Endothelial cell of umbilical vein (primary cell): ENCODE results near the gene SAMD4A. TPM values are rescaled to one million over a fixed set of nuclear protein-coding genes. Genes with fewer than 3 reads are reported as not detected.

ENCODE experiments used
- BruUV-seq: library from RNA; stranded (reverse); fragments of 400-500 nt; replicated peaks from 2 replicates; lab custom pipeline; 2021; lab: Mats Ljungman, UMichigan
- CTCF ChIA-PET: fragments of 300-600, 350-600 bp; sonication (Branson Sonifier 250); formaldehyde crosslinking; loops from one replicate; lab custom pipeline; 2021; ENCODE audit warnings: antibody characterized with exemption, inconsistent platforms; lab: Charles Lee
- POLR2A ChIA-PET: fragments of 300-600, 350-600 bp; sonication (Branson Sonifier 250); formaldehyde crosslinking; loops from one replicate; lab custom pipeline; 2021; ENCODE audit warnings: antibody characterized with exemption, inconsistent platforms; lab: Charles Lee
- DNase-seq: peaks from one replicate; pipeline ENCODE4 v3.0.0-alpha.2; 2011; ENCODE audit warnings: low read depth, low spot score
- FAIRE-seq: peaks from 2 replicates; lab custom pipeline; 2011; peaks lifted over from hg19 to GRCh38; lab: Jason Lieb, UNC
- H2AFZ ChIP-seq: 2 replicates; pipeline ENCODE4 v1.6.0; 2012; ENCODE audit warnings: low read depth, low read length, control low read depth, inconsistent platforms
- H3K27ac ChIP-seq: 2 replicates; pipeline ENCODE4 v1.5.1; 2011; ENCODE audit warnings: low read depth, mild to moderate bottlenecking, control low read depth, low read length, moderate library complexity; ENCODE audit not compliant: insufficient read depth
- H3K27me3 ChIP-seq, 2 experiments: 2 replicates each; pipeline versions ENCODE4 v1.6.0 to v1.6.1; 2011; ENCODE audit warnings: low read length in 2 of 2, mixed read lengths in 1 of 2; ENCODE audit not compliant: control insufficient read depth in 2 of 2, insufficient read depth in 2 of 2
- H3K36me3 ChIP-seq, 2 experiments: 2 replicates in 1 of 2; 3 replicates in 1 of 2; pipeline ENCODE4 v1.5.1; 2011; ENCODE audit warnings: low read length in 2 of 2, mild to moderate bottlenecking in 1 of 2, moderate library complexity in 1 of 2; ENCODE audit not compliant: control insufficient read depth in 2 of 2, insufficient read depth in 2 of 2; ENCODE audit errors: extremely low read depth in 1 of 2
- H3K4me1 ChIP-seq: 3 replicates; pipeline ENCODE4 v1.5.1; 2011; ENCODE audit warnings: mild to moderate bottlenecking, low read length; ENCODE audit not compliant: control insufficient read depth, insufficient read depth; ENCODE audit errors: extremely low read depth
- H3K4me2 ChIP-seq: 2 replicates; pipeline ENCODE4 v1.6.1; 2011; ENCODE audit warnings: low read length, control low read depth, mixed read lengths; ENCODE audit not compliant: insufficient read depth
- H3K4me3 ChIP-seq, 3 experiments: fragments of 200-600 bp in 1 of 3; sonication (generic), shearing (Covaris generic) in 1 of 3; replicated peaks in 1 of 3; 2 replicates each; pipeline ENCODE4 v1.5.1; 2011 to 2016; ENCODE audit warnings: control low read depth in 3 of 3, low read length in 3 of 3, mild to moderate bottlenecking in 2 of 3, inconsistent platforms in 1 of 3, low read depth in 1 of 3, moderate library complexity in 1 of 3; ENCODE audit not compliant: insufficient read depth in 1 of 3
- H3K79me2 ChIP-seq: 2 replicates; pipeline ENCODE4 v1.6.0; 2012; ENCODE audit warnings: low read length, inconsistent platforms; ENCODE audit not compliant: control insufficient read depth, insufficient read depth
- H3K9ac ChIP-seq: replicated peaks from 2 replicates; pipeline ENCODE3; 2011; ENCODE audit warnings: low read length, control low read depth; ENCODE audit not compliant: insufficient read depth; ENCODE audit errors: extremely low read depth
- H3K9me1 ChIP-seq: replicated peaks from 3 replicates; pipeline ENCODE4 v1.6.0; 2011; ENCODE audit warnings: mild to moderate bottlenecking, low read length; ENCODE audit not compliant: control insufficient read depth, insufficient read depth; ENCODE audit errors: extremely low read depth
- H3K9me3 ChIP-seq: replicated peaks from 2 replicates; pipeline ENCODE4 v1.5.1; 2012; ENCODE audit warnings: low read length, inconsistent platforms; ENCODE audit not compliant: control insufficient read depth, insufficient read depth
- H4K20me1 ChIP-seq: replicated peaks from 2 replicates; pipeline ENCODE3; 2011; ENCODE audit warnings: mild to moderate bottlenecking, low read length; ENCODE audit not compliant: control insufficient read depth, insufficient read depth; ENCODE audit errors: extremely low read depth
- CTCF ChIP-seq, 2 donors: IDR thresholded peaks; 1 replicate in 1 of 2; 2 replicates in 1 of 2; pipeline ENCODE4 v1.5.1; 2011; ENCODE audit warnings: low read length in 2 of 2, mild to moderate bottlenecking in 2 of 2, moderate library complexity in 2 of 2, control low read depth in 1 of 2, inconsistent platforms in 1 of 2, low read depth in 1 of 2; ENCODE audit not compliant: insufficient read depth in 1 of 2; ENCODE audit errors: extremely low read depth in 1 of 2
- EZH2 ChIP-seq: IDR thresholded peaks from 2 replicates; pipeline ENCODE4 v1.6.1; 2012; ENCODE audit warnings: borderline replicate concordance, low read depth, mild to moderate bottlenecking, moderate library complexity, low read length, inconsistent platforms; ENCODE audit not compliant: severe bottlenecking
- FOS ChIP-seq: IDR thresholded peaks from 2 replicates; pipeline ENCODE4 v1.6.1; 2011; ENCODE audit warnings: mild to moderate bottlenecking, low read length, moderate library complexity, borderline replicate concordance; ENCODE audit not compliant: insufficient read depth
- GATA2 ChIP-seq: IDR thresholded peaks from 2 replicates; pipeline ENCODE4 v1.7.0; 2011; ENCODE audit warnings: low read depth, mild to moderate bottlenecking, moderate library complexity, mixed read lengths, low read length; ENCODE audit not compliant: insufficient read length, insufficient read depth
- JUN ChIP-seq: IDR thresholded peaks from 2 replicates; pipeline ENCODE4 v1.6.1; 2011; ENCODE audit warnings: borderline replicate concordance, low read depth; ENCODE audit not compliant: insufficient read length, insufficient read depth
- MAX ChIP-seq: IDR thresholded peaks from 2 replicates; pipeline ENCODE4 v1.6.1; 2011; ENCODE audit not compliant: insufficient read depth, insufficient read length
- MYC ChIP-seq: IDR thresholded peaks from one replicate; pipeline ENCODE4 v1.6.1; 2011; ENCODE audit warnings: mild to moderate bottlenecking, low read depth, low read length
- POLR2A ChIP-seq: IDR thresholded peaks from 2 replicates; pipeline ENCODE4 v1.6.1; 2012; ENCODE audit warnings: low read depth, mild to moderate bottlenecking, control low read depth, low read length
- POLR2AphosphoS5 ChIP-seq: IDR thresholded peaks from 2 replicates; pipeline ENCODE4 v1.6.1; 2012; ENCODE audit warnings: low read depth, mild to moderate bottlenecking, control low read depth, low read length, moderate library complexity; ENCODE audit not compliant: insufficient read depth
- dilution Hi-C: fragments of 300-500 bp; cut with MboI; formaldehyde crosslinking; loops from one replicate; pipeline ENCODE4 v1.15.0; 2019; ENCODE audit warnings: low sequenced_read_pairs; ENCODE audit not compliant: extremely low pct_ligation_motif_present
- intact Hi-C: fragments of 100-400 bp; cut with micrococcal nuclease; formaldehyde crosslinking; loops from one replicate; pipeline ENCODE4 v1.10.0; 2022
- polyA plus RNA-seq, 4 experiments: library from polyadenylated mRNA; depleted of rRNA in 3 of 4; stranded (reverse) in 3 of 4; unstranded in 1 of 4; fragments of >200 nt; gene quantifications; 2 replicates each; pipeline versions ENCODE4 v1.2.1 to v1.2.3, GENCODE V29; 2011 to 2012; ENCODE audit warnings: missing spikeins in 1 of 4
- total RNA-seq: library from RNA; stranded (reverse); gene quantifications from 2 replicates; pipeline ENCODE4 v1.2.3, GENCODE V29; 2021

SAMD4A gene
- total and polyA plus RNA-seq, 2 donors (not counting 3 experiments of a cell fraction or from before 2014, with no cell fraction given) = 37.7 to 95.3 TPM

- no TSS peak for BruUV-seq
- Histone ChIP-seq H3K79me2 (peaks cover 69% of the 10 kb centered on the region), H3K9me3 (no peaks in the 10 kb centered on the region), H3K4me1 (peaks cover 13% of the 10 kb centered on the region), H3K27ac (no peak overlapping the region), H3K9me1 (no peaks in the 10 kb centered on the region), H3K4me2 (no peak overlapping the region), H3K27me3 (no peaks in the 10 kb centered on the region), H3K4me3 (no peak overlapping the region), H4K20me1 (no peaks in the 10 kb centered on the region), H2AFZ (no peak overlapping the region), H3K36me3 (no peaks in the 10 kb centered on the region), H3K9ac (no peak overlapping the region)
- intact Hi-C loops = loop anchor here (2.0 kb wide), 1 partner anchor 73 kb away; no protein-coding TSS in a partner anchor
- dilution Hi-C loops = no loop called here
- FAIRE-seq = no peak
- TF ChIP-seq JUN (no peak), MYC (no peak), FOS (no peak), POLR2A (no peak), EZH2 (no peak), POLR2AphosphoS5 (no peak), MAX (no peak), CTCF (IDR thresholded peaks at IDR 0.05; ENCODE audit: extremely low read depth in 1 of 2, insufficient read depth in 1 of 2, low read depth in 1 of 2, low read length in 2 of 2) (no peak), GATA2 (no peak)
- no peak for DNase-seq
- ChIA-PET POLR2A (no interaction called here), CTCF (interaction anchor here (0.7 to 2.5 kb wide), 18 partner anchors 9 to 132 kb away, joined by 3 to 35 read pairs (median 8); partner anchors contain the start of gene SAMD4A)
Observed at GRCh38 chr14:54642121-54642520, 75.2 kb downstream of the SAMD4A start.
